Femur (tissue), 1 donor: ENCODE data around the gene TNNI2.

Source experiments
- DNase-seq: peaks from one replicate; pipeline ENCODE4 v3.0.0-alpha.2; 2017

TNNI2 gene

GRCh38 chr11:1822648-1823375 is 16.0 kb upstream of the TNNI2 start:
- no peak for DNase-seq

- no peak for DNase-seq
These were observed 15.2 kb upstream of the TNNI2 start for GRCh38 chr11:1823376-1824220.

- DNase-seq = no peak
These were observed 14.4 kb upstream of the TNNI2 start for GRCh38 chr11:1824221-1825038.

GRCh38 chr11:1825039-1825740 is 13.6 kb upstream of the TNNI2 start:
- peak; percentile 73 for DNase-seq

GRCh38 chr11:1825785-1826451 is 12.9 kb upstream of the TNNI2 start:
- DNase-seq = no peak

- peak; percentile 82 for DNase-seq
These were observed 12.2 kb upstream of the TNNI2 start for GRCh38 chr11:1826552-1827094.

GRCh38 chr11:1827095-1827813 is 11.5 kb upstream of the TNNI2 start:
- DNase-seq = peak; percentile 93

- DNase-seq = peak; percentile 34
These were observed 10.8 kb upstream of the TNNI2 start for GRCh38 chr11:1827931-1828330.

- no peak for DNase-seq
These were observed 10.2 kb upstream of the TNNI2 start for GRCh38 chr11:1828542-1828941.

GRCh38 chr11:1829039-1829820 is 9.6 kb upstream of the TNNI2 start:
- peak; percentile 71 for DNase-seq

GRCh38 chr11:1830004-1830321 is 8.8 kb upstream of the TNNI2 start:
- no peak for DNase-seq

- DNase-seq = peak; percentile 77
These were observed 8.2 kb upstream of the TNNI2 start for GRCh38 chr11:1830322-1831223.

- DNase-seq = peak; percentile 26
These were observed 7.2 kb upstream of the TNNI2 start for GRCh38 chr11:1831338-1832210.

GRCh38 chr11:1832211-1832919 is 6.4 kb upstream of the TNNI2 start:
- peak; percentile 51 for DNase-seq

GRCh38 chr11:1832920-1833295 is 5.9 kb upstream of the TNNI2 start:
- DNase-seq = peak; percentile 22

GRCh38 chr11:1834062-1834610 is 4.6 kb upstream of the TNNI2 start:
- DNase-seq = no peak
